DOHH2 (cell line): ENCODE data around the gene STIP1.

Source experiments
- EZH2phosphoT487 ChIP-seq: fragments of 200-600 bp; sonication (generic); IDR thresholded peaks from 2 replicates; pipeline ENCODE4 v1.6.1; 2017; ENCODE audit warnings: borderline replicate concordance, mild to moderate bottlenecking, antibody characterized with exemption, low read length, moderate library complexity, mixed read lengths
- TF ChIP-seq, protein P1 (sequence below): fragments of 200-600 bp; sonication (generic); IDR thresholded peaks from one replicate; pipeline ENCODE4 v1.5.1; 2014; ENCODE audit warnings: antibody characterized with exemption, mild to moderate bottlenecking, low read depth, low read length; ENCODE audit not compliant: poor library complexity, severe bottlenecking

DNA sequence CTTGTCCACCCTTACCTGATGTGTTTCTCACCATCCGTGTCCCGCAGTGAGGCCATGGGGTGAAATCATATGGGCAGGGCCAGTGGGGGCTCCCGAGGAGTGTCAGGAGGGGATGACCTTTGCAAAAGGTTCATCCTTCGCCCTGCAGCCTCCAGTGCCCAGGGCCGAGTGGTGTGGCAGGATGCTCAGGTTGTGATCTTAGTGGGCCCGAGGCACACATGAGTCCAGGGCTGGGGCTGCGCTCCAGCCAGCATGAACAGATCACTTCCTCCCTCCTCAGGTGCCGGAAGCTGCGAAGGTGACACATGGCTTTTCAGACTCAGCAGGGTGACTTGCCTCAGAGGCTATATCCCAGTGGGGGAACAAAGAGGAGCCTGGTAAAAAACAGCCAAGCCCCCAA lies 52.1 kb downstream of the STIP1 start:
- TF ChIP-seq, protein P1, sequence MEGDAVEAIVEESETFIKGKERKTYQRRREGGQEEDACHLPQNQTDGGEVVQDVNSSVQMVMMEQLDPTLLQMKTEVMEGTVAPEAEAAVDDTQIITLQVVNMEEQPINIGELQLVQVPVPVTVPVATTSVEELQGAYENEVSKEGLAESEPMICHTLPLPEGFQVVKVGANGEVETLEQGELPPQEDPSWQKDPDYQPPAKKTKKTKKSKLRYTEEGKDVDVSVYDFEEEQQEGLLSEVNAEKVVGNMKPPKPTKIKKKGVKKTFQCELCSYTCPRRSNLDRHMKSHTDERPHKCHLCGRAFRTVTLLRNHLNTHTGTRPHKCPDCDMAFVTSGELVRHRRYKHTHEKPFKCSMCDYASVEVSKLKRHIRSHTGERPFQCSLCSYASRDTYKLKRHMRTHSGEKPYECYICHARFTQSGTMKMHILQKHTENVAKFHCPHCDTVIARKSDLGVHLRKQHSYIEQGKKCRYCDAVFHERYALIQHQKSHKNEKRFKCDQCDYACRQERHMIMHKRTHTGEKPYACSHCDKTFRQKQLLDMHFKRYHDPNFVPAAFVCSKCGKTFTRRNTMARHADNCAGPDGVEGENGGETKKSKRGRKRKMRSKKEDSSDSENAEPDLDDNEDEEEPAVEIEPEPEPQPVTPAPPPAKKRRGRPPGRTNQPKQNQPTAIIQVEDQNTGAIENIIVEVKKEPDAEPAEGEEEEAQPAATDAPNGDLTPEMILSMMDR: no peak
- no peak for TF ChIP-seq EZH2phosphoT487
